H1 (cell line): ENCODE results near the gene FAM186B. TPM values are rescaled to one million over a fixed set of nuclear protein-coding genes. Genes with fewer than 3 reads are reported as not detected.

Source experiments
- EP300 ChIP-seq, 2 experiments: IDR thresholded peaks; 1 replicate in 1 of 2; 2 replicates in 1 of 2; pipeline ENCODE4 v1.6.1; 2011 to 2012; ENCODE audit warnings: low read depth in 2 of 2, low read length in 2 of 2, mild to moderate bottlenecking in 2 of 2, borderline replicate concordance in 1 of 2, inconsistent platforms in 1 of 2, moderate library complexity in 1 of 2
- PHF8 ChIP-seq: fragments of 200-600 bp; sonication (generic); conservative IDR thresholded peaks from 2 replicates; pipeline ENCODE4 v1.7.1; 2012; ENCODE audit warnings: low read depth, mild to moderate bottlenecking, inconsistent platforms, low read length, moderate library complexity
- SIN3A ChIP-seq, 2 experiments: IDR thresholded peaks in 1 of 2; conservative IDR thresholded peaks in 1 of 2; 2 replicates each; pipeline ENCODE4 v1.6.1; 2011 to 2012; ENCODE audit warnings: low read length in 2 of 2, improper control_type of control experiment in 1 of 2, low read depth in 1 of 2, mild to moderate bottlenecking in 1 of 2
- SP4 ChIP-seq: IDR thresholded peaks from 2 replicates; pipeline ENCODE4 v1.6.1; 2012; ENCODE audit warnings: low read length, inconsistent platforms
- TAF7 ChIP-seq: optimal IDR thresholded peaks from 2 replicates; pipeline ENCODE3; 2011; ENCODE audit warnings: low read depth, mild to moderate bottlenecking, inconsistent platforms, low read length, moderate library complexity, borderline replicate concordance
- polyA plus RNA-seq, 7 experiments: library from polyadenylated mRNA; depleted of rRNA in 3 of 7; stranded (reverse) in 5 of 7; unstranded in 2 of 7; fragments of >200 nt in 5 of 7; fragments of 200-250 nt in 2 of 7; gene quantifications; 1 replicate in 5 of 7; 2 replicates in 1 of 7; 4 replicates in 1 of 7; pipeline versions ENCODE4 v1.2.1 to v1.2.3, GENCODE V29; 2011 to 2013; ENCODE audit warnings: missing spikeins in 2 of 7, mixed read lengths in 2 of 7
- total RNA-seq: library from RNA; stranded (reverse); fragmentation: NEBNext Ultra II Directional; extraction: Animal tissue kit (Norgen Biotek cat#: 25700); gene quantifications from 2 replicates; pipeline ENCODE4 v1.2.1, GENCODE V29; 2021

Gene FAM186B
- total and polyA plus RNA-seq, 2 of the 8 experiments (the other 6 are each of a cell fraction or from before 2014, with no cell fraction given) = 0.12 to 0.73 TPM

DNA sequence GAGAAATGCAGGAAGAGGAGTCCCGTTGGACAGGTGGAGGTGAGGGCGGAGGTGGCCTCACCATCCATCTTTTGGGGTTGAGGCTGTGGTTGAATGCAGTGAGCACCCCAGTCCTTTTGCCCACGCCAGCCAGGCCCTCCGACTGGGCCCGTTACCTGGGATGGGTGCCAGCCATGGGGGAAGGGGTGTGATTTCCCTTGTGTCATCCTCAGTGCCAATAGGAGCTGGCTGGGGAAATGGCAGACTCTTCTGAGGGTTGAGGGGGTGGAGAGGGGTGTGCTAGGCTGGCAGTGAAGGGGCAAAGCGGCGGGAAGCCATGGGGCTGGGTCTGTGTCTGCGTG is 57.0 kb downstream of the FAM186B start (continued):
- TF ChIP-seq EP300 (IDR thresholded peaks at IDR 0.05; ENCODE audit: borderline replicate concordance in 1 of 2, low read depth in 2 of 2, low read length in 2 of 2) (no peak), SP4 (no peak), SIN3A (conservative IDR thresholded peaks at IDR 0.05 in 1 of 2, IDR thresholded peaks at IDR 0.05 in 1 of 2; ENCODE audit: low read depth in 1 of 2, low read length in 2 of 2) (no peak), PHF8 (no peak), TAF7 (no peak)
